Sciatic nerve (tissue), 2 donors: ENCODE data around the gene C11orf98. TPM values are rescaled to one million over a fixed set of nuclear protein-coding genes. Genes with fewer than 3 reads are reported as not detected.
"Not testable (repeated sequence)": the region's sequence is repeated elsewhere in the genome, so short reads cannot be mapped to it uniquely, and the experiment has no call there.

Experiments
- ATAC-seq: fragments of 200-7000 bp; cut with Tn5 transposase; one replicate; pipeline ENCODE4 v1.9.1; 2020; ENCODE audit warnings: mild to moderate bottlenecking, moderate library complexity
- DNase-seq: peaks from one replicate; pipeline ENCODE4 v3.0.0-alpha.2; 2020; ENCODE audit warnings: low spot score
- intact Hi-C: fragments of 100-400 bp; cut with DNase I; formaldehyde crosslinking; loops from one replicate; pipeline ENCODE4 v1.14.2; 2022
- total RNA-seq: library from RNA; stranded (reverse); fragmentation: NEBNext Ultra II Directional; extraction: Animal tissue kit (Norgen Biotek cat#: 25700); gene quantifications from one replicate; pipeline ENCODE4 v1.2.1, GENCODE V29; 2021
- donor health status: DM: no; HTN: no; CAD: no.
- donor health status: DM: no; HTN: no; CAD: no.

Gene C11orf98
- total RNA-seq, 1 donor from 2014 or later, result 25.1 TPM

GRCh38 chr11:62688491-62688890, 23.5 kb upstream of the C11orf98 start:
- intact Hi-C loops, result no loop called here
- ATAC-seq (no peak), DNase-seq (no peak)

GRCh38 chr11:62687508-62688396, 22.7 kb upstream of the C11orf98 start:
- intact Hi-C loops, result no loop called here
- ATAC-seq (peak; percentile 52), DNase-seq (no peak)

- ATAC-seq, result no peak
- DNase-seq, result no peak
- intact Hi-C loops, result no loop called here
These were observed 17.5 kb upstream of the C11orf98 start for GRCh38 chr11:62682518-62682917.

- no peak for DNase-seq
- intact Hi-C loops, result no loop called here
- peak; percentile 72 for ATAC-seq
These were observed 15.8 kb upstream of the C11orf98 start for GRCh38 chr11:62680825-62681240.

- DNase-seq (peak; percentile 94), ATAC-seq (peak; percentile 94)
- intact Hi-C loops, result no loop called here
These were observed 14.0 kb upstream of the C11orf98 start, which contains the start of gene UBXN1 for GRCh38 chr11:62678770-62679696. Gene UBXN1, minus strand, starts transcription at chr11:62679073. Its CDS starts 150 bp downstream, at chr11:62678923.

- DNase-seq, result no peak
- intact Hi-C loops, result no loop called here
- no peak for ATAC-seq
These were observed 13.4 kb upstream of the C11orf98 start for GRCh38 chr11:62678433-62678769.

- ATAC-seq, result no peak
- intact Hi-C loops, result no loop called here
- DNase-seq, result no peak
These were observed 12.7 kb upstream of the C11orf98 start for GRCh38 chr11:62677714-62678113.

GRCh38 chr11:62677156-62677555, 12.1 kb upstream of the C11orf98 start:
- DNase-seq (no peak), ATAC-seq (no peak)
- intact Hi-C loops, result no loop called here

GRCh38 chr11:62676698-62677097, 11.7 kb upstream of the C11orf98 start:
- DNase-seq (no peak), ATAC-seq (no peak)
- intact Hi-C loops, result no loop called here

- DNase-seq, ATAC-seq, intact Hi-C loops: not testable (repeated sequence)
These were observed 10.4 kb upstream of the C11orf98 start for GRCh38 chr11:62675415-62675814.

GRCh38 chr11:62673196-62673525, 8.2 kb upstream of the C11orf98 start:
- no peak for ATAC-seq
- no peak for DNase-seq
- intact Hi-C loops, result no loop called here

- intact Hi-C loops, result no loop called here
- DNase-seq (peak; percentile 81), ATAC-seq (peak; percentile 93)
These were observed 6.8 kb upstream of the C11orf98 start, which contains the start of the genes LBHD1 and UQCC3 for GRCh38 chr11:62671608-62672389. Gene LBHD1, minus strand, starts transcription at chr11:62672267. Its CDS starts 2,236 bp downstream, at chr11:62670031. Gene UQCC3, plus strand, starts transcription at chr11:62671673. Its CDS starts 73 bp downstream, at chr11:62671746.

- ATAC-seq, result peak; percentile 54
- DNase-seq, result no peak
- intact Hi-C loops, result no loop called here
These were observed 6.2 kb upstream of the C11orf98 start for GRCh38 chr11:62671236-62671607.

- intact Hi-C loops, result loop anchor here (5.0 kb wide), 1 partner anchor 1752 kb away; no protein-coding TSS in a partner anchor
- ATAC-seq (no peak), DNase-seq (no peak)
These were observed 4.6 kb upstream of the C11orf98 start for GRCh38 chr11:62669420-62670161.

GRCh38 chr11:62667460-62667859, 2.5 kb upstream of the C11orf98 start:
- intact Hi-C loops, result loop anchor here (5.0 kb wide), 1 partner anchor 1750 kb away; no protein-coding TSS in a partner anchor
- ATAC-seq, result no peak
- no peak for DNase-seq

- no peak for DNase-seq
- intact Hi-C loops, result loop anchor here (5.0 kb wide), 1 partner anchor 1749 kb away; no protein-coding TSS in a partner anchor
These were observed 1.4 kb upstream of the C11orf98 start for GRCh38 chr11:62666259-62666926.

GRCh38 chr11:62665599-62666258, 719 bp upstream of the C11orf98 start:
- intact Hi-C loops, result loop anchor here (5.0 kb wide), 1 partner anchor 1748 kb away; no protein-coding TSS in a partner anchor
- DNase-seq, result peak; percentile 74
- peak; percentile 60 for ATAC-seq

More at GRCh38 chr11:62666259-62666926, 1.4 kb upstream of the C11orf98 start:
- no peak for ATAC-seq
